HG03460 (cell line): ENCODE measurements around the gene PGAM4.
"Not testable (repeated sequence)": the region's sequence is repeated elsewhere in the genome, so short reads cannot be mapped to it uniquely, and the experiment has no call there.

ENCODE experiments used
- ATAC-seq: cut with Tn5 transposase; IDR thresholded peaks from one replicate; pipeline ENCODE4 v1.9.1; 2021; ENCODE audit not compliant: unreplicated experiment

PGAM4 gene

GRCh38 chrX:77930581-77930980 lies 38.9 kb downstream of the PGAM4 start:
- no peak for ATAC-seq

GRCh38 chrX:77925764-77926163 lies 43.7 kb downstream of the PGAM4 start:
- ATAC-seq: no peak

- ATAC-seq: no peak
Observed at GRCh38 chrX:77924320-77924859, 45.0 kb downstream of the PGAM4 start.

GRCh38 chrX:77922787-77923186 lies 46.7 kb downstream of the PGAM4 start:
- ATAC-seq: no peak

GRCh38 chrX:77919370-77919769 lies 50.1 kb downstream of the PGAM4 start:
- ATAC-seq: not testable (repeated sequence)

- no peak for ATAC-seq
Observed at GRCh38 chrX:77918568-77918967, 50.9 kb downstream of the PGAM4 start.
